K562 (cell line): Measurements from ENCODE around the gene CILP. TPM values are rescaled to one million over a fixed set of nuclear protein-coding genes. Genes with fewer than 3 reads are reported as not detected.

ENCODE experiments used
- CREM ChIP-seq: IDR thresholded peaks from 2 replicates; pipeline ENCODE4 v1.6.1; 2014; ENCODE audit warnings: antibody characterized with exemption, low read depth
- CXXC5 ChIP-seq: fragments of 250-450 bp; sonication (Bioruptor Pico); IDR thresholded peaks from 2 replicates; pipeline ENCODE4 v1.8.0; 2022; ENCODE audit warnings: inconsistent platforms, mild to moderate bottlenecking, moderate library complexity
- EP300 ChIP-seq: IDR thresholded peaks from 2 replicates; pipeline ENCODE4 v1.6.1; 2012; ENCODE audit warnings: low read length, improper control_type of control experiment
- ETV6 ChIP-seq, 3 experiments: fragments of 150-350 bp in 1 of 3; sonication (generic) in 1 of 3; formaldehyde crosslinking in 1 of 3; IDR thresholded peaks; 2 replicates each; pipeline versions ENCODE4 v1.6.1 to v1.8.0; 2014 to 2022; ENCODE audit warnings: borderline replicate concordance in 2 of 3, low read depth in 2 of 3, antibody characterized with exemption in 1 of 3, low read length in 1 of 3, mild to moderate bottlenecking in 1 of 3, missing genetic modification reagents in 1 of 3
- MAFF ChIP-seq: IDR thresholded peaks from 2 replicates; pipeline ENCODE4 v1.6.1; 2012; ENCODE audit warnings: low read length, improper control_type of control experiment
- NCOA2 ChIP-seq, 2 experiments: fragments of 450-650 bp; IDR thresholded peaks; 2 replicates each; pipeline ENCODE4 v1.6.1; 2018; ENCODE audit warnings: mild to moderate bottlenecking in 2 of 2, moderate library complexity in 1 of 2; ENCODE audit not compliant: partially characterized antibody in 2 of 2
- SIX5 ChIP-seq, 2 experiments: IDR thresholded peaks; 2 replicates each; pipeline ENCODE4 v1.6.1; 2011; ENCODE audit warnings: low read length in 2 of 2, borderline replicate concordance in 1 of 2, low read depth in 1 of 2, mild to moderate bottlenecking in 1 of 2, moderate library complexity in 1 of 2; ENCODE audit not compliant: insufficient read depth in 1 of 2
- TCF7 ChIP-seq: sonication (generic); IDR thresholded peaks from 2 replicates; pipeline ENCODE4 v1.6.1; 2016; ENCODE audit warnings: antibody characterized with exemption, borderline replicate concordance
- polyA plus RNA-seq, 8 experiments: library from polyadenylated mRNA; depleted of rRNA in 4 of 8; stranded (reverse) in 5 of 8; unstranded in 3 of 8; fragments of >200 nt; fragmentation: Nextera tagmentation in 2 of 8; fragmentation: Illumina TruSeq in 1 of 8; extraction: Ambion mirVana in 2 of 8; extraction: Trizol in 1 of 8; gene quantifications; 2 replicates each; pipeline versions ENCODE4 v1.2.1 to v1.2.3, GENCODE V29; 2011 to 2014; ENCODE audit warnings: inconsistent platforms in 1 of 8, missing spikeins in 1 of 8
- total RNA-seq, 7 experiments: library from RNA; depleted of rRNA in 6 of 7; stranded (reverse); fragments of >200 nt in 6 of 7; fragmentation: Illumina TruSeq in 2 of 7; extraction: Trizol in 2 of 7; gene quantifications; 2 replicates each; pipeline versions ENCODE4 v1.2.1 to v1.2.3, GENCODE V29; 2011 to 2021; ENCODE audit warnings: low replicate concordance in 1 of 7
- TF ChIP-seq, protein P1 (sequence below): fragments of 450-650 bp; IDR thresholded peaks from 2 replicates; pipeline ENCODE4 v1.6.1; 2016; ENCODE audit warnings: mild to moderate bottlenecking, moderate library complexity
- TF ChIP-seq, protein P2 (sequence below): fragments of 250-450 bp; sonication (Bioruptor Pico); IDR thresholded peaks from 2 replicates; pipeline ENCODE4 v1.5.1; 2021; ENCODE audit warnings: mild to moderate bottlenecking
- TF ChIP-seq, protein P3 (sequence below): sonication (generic); formaldehyde crosslinking; IDR thresholded peaks from 2 replicates; pipeline ENCODE4 v1.9.0; 2022; ENCODE audit warnings: mild to moderate bottlenecking, missing genetic modification reagents

CILP gene
- total and polyA plus RNA-seq, 9 of the 15 experiments (the other 6 are each of a cell fraction or from before 2014, with no cell fraction given): 0.03 TPM; not detected in 8

DNA sequence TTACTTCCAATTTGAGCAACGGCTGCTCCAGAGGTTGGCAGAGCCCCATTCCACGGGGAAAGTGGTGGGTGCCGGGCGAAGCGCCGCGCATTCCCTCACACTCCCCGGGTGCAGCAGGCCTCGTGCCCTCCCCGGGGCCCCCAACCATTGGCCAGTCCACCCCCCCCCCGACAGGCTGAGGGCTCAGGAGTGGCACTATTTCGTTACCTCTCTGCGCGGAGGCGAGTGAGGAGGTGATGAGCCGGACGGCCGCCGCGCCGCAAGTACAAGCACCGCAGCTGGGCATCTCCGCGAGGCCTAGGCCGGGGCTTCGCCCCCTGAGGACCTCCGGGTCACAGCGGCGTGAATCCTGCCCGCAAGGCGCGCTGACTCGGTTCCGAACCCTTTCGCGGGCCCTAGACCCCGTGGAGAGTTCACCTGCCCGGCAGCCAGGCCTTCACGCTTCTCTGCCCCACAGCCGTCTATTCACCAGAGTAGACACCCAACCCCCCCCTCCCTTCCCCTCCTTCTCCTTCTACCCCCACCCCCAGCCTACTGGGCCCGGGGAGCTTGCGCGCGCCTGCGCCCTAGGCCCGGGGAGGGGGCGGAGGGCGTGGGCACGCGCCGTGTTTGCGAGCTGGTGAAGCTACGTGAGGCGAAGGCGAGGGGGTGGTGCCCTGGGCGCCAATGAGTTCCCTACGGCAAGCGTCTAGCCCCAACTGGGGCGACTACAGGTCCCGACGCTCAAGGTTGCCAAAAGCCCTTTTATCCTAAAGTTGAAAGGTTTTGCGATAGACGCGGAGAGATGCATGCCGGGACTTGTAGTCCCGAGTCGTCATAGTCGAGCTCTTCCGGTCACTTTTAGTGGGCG is 26.2 kb downstream of the CILP start, which contains the start of gene CLPX (continued):
- TF ChIP-seq, protein P1, sequence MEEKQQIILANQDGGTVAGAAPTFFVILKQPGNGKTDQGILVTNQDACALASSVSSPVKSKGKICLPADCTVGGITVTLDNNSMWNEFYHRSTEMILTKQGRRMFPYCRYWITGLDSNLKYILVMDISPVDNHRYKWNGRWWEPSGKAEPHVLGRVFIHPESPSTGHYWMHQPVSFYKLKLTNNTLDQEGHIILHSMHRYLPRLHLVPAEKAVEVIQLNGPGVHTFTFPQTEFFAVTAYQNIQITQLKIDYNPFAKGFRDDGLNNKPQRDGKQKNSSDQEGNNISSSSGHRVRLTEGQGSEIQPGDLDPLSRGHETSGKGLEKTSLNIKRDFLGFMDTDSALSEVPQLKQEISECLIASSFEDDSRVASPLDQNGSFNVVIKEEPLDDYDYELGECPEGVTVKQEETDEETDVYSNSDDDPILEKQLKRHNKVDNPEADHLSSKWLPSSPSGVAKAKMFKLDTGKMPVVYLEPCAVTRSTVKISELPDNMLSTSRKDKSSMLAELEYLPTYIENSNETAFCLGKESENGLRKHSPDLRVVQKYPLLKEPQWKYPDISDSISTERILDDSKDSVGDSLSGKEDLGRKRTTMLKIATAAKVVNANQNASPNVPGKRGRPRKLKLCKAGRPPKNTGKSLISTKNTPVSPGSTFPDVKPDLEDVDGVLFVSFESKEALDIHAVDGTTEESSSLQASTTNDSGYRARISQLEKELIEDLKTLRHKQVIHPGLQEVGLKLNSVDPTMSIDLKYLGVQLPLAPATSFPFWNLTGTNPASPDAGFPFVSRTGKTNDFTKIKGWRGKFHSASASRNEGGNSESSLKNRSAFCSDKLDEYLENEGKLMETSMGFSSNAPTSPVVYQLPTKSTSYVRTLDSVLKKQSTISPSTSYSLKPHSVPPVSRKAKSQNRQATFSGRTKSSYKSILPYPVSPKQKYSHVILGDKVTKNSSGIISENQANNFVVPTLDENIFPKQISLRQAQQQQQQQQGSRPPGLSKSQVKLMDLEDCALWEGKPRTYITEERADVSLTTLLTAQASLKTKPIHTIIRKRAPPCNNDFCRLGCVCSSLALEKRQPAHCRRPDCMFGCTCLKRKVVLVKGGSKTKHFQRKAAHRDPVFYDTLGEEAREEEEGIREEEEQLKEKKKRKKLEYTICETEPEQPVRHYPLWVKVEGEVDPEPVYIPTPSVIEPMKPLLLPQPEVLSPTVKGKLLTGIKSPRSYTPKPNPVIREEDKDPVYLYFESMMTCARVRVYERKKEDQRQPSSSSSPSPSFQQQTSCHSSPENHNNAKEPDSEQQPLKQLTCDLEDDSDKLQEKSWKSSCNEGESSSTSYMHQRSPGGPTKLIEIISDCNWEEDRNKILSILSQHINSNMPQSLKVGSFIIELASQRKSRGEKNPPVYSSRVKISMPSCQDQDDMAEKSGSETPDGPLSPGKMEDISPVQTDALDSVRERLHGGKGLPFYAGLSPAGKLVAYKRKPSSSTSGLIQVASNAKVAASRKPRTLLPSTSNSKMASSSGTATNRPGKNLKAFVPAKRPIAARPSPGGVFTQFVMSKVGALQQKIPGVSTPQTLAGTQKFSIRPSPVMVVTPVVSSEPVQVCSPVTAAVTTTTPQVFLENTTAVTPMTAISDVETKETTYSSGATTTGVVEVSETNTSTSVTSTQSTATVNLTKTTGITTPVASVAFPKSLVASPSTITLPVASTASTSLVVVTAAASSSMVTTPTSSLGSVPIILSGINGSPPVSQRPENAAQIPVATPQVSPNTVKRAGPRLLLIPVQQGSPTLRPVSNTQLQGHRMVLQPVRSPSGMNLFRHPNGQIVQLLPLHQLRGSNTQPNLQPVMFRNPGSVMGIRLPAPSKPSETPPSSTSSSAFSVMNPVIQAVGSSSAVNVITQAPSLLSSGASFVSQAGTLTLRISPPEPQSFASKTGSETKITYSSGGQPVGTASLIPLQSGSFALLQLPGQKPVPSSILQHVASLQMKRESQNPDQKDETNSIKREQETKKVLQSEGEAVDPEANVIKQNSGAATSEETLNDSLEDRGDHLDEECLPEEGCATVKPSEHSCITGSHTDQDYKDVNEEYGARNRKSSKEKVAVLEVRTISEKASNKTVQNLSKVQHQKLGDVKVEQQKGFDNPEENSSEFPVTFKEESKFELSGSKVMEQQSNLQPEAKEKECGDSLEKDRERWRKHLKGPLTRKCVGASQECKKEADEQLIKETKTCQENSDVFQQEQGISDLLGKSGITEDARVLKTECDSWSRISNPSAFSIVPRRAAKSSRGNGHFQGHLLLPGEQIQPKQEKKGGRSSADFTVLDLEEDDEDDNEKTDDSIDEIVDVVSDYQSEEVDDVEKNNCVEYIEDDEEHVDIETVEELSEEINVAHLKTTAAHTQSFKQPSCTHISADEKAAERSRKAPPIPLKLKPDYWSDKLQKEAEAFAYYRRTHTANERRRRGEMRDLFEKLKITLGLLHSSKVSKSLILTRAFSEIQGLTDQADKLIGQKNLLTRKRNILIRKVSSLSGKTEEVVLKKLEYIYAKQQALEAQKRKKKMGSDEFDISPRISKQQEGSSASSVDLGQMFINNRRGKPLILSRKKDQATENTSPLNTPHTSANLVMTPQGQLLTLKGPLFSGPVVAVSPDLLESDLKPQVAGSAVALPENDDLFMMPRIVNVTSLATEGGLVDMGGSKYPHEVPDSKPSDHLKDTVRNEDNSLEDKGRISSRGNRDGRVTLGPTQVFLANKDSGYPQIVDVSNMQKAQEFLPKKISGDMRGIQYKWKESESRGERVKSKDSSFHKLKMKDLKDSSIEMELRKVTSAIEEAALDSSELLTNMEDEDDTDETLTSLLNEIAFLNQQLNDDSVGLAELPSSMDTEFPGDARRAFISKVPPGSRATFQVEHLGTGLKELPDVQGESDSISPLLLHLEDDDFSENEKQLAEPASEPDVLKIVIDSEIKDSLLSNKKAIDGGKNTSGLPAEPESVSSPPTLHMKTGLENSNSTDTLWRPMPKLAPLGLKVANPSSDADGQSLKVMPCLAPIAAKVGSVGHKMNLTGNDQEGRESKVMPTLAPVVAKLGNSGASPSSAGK: peak; percentile 50; the same call in 1 of the 2 replicates
- TF ChIP-seq ETV6 (IDR thresholded peaks at IDR 0.05; ENCODE audit: borderline replicate concordance in 1 of 2, low read depth in 2 of 2, low read length in 1 of 2) (no peak), ETV6 (CRISPR knock-in tag; IDR thresholded peaks at IDR 0.05; ENCODE audit: borderline replicate concordance) (no peak), CREM (peak; percentile 82), EP300 (no peak), TCF7 (peak; percentile 61; the same call in 1 of the 2 replicates), SIX5 (IDR thresholded peaks at IDR 0.05; ENCODE audit: borderline replicate concordance in 1 of 2, insufficient read depth in 1 of 2, low read depth in 1 of 2, low read length in 2 of 2) (peak; percentile 61 to 63; a peak in 2 of 4 replicates), MAFF (no peak), NCOA2 (IDR thresholded peaks at IDR 0.05; ENCODE audit: partially characterized antibody in 2 of 2) (no peak), CXXC5 (CRISPR knock-in tag) (peak; percentile 84)
- TF ChIP-seq, protein P2, sequence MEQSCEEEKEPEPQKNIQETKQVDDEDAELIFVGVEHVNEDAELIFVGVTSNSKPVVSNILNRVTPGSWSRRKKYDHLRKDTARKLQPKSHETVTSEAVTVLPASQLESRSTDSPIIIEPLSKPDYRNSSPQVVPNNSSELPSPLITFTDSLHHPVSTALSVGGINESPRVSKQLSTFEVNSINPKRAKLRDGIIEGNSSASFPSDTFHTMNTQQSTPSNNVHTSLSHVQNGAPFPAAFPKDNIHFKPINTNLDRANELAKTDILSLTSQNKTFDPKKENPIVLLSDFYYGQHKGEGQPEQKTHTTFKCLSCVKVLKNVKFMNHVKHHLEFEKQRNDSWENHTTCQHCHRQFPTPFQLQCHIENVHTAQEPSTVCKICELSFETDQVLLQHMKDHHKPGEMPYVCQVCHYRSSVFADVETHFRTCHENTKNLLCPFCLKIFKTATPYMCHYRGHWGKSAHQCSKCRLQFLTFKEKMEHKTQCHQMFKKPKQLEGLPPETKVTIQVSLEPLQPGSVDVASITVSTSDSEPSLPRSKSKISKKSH (CRISPR knock-in tag): no peak
- TF ChIP-seq, protein P3, sequence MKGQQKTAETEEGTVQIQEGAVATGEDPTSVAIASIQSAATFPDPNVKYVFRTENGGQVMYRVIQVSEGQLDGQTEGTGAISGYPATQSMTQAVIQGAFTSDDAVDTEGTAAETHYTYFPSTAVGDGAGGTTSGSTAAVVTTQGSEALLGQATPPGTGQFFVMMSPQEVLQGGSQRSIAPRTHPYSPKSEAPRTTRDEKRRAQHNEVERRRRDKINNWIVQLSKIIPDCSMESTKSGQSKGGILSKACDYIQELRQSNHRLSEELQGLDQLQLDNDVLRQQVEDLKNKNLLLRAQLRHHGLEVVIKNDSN (CRISPR knock-in tag): no peak
